HepG2 (cell line): ENCODE results near the gene NUDT8. TPM values are rescaled to one million over a fixed set of nuclear protein-coding genes. Genes with fewer than 3 reads are reported as not detected.

Experiments used
- KAT8 ChIP-seq: IDR thresholded peaks from 2 replicates; pipeline ENCODE4 v1.6.1; 2016; ENCODE audit warnings: missing genetic modification reagents, missing compliant biosample characterization
- MXI1 ChIP-seq: IDR thresholded peaks from 3 replicates; pipeline ENCODE4 v1.6.1; 2012; ENCODE audit warnings: low read depth, low read length, inconsistent platforms, borderline replicate concordance
- NAIF1 ChIP-seq: sonication (generic); formaldehyde crosslinking; IDR thresholded peaks from 2 replicates; pipeline ENCODE4 v1.5.0; 2020; ENCODE audit warnings: mild to moderate bottlenecking, missing genetic modification reagents, borderline replicate concordance
- NFE2L1 ChIP-seq: sonication (generic); formaldehyde crosslinking; IDR thresholded peaks from 2 replicates; pipeline ENCODE4 v1.4.0; 2020; ENCODE audit warnings: missing genetic modification reagents, mild to moderate bottlenecking, borderline replicate concordance
- TAF1 ChIP-seq: sonication (generic); formaldehyde crosslinking; IDR thresholded peaks from 2 replicates; pipeline ENCODE4 v1.4.0; 2020; ENCODE audit warnings: missing genetic modification reagents
- TOE1 ChIP-seq: sonication (generic); formaldehyde crosslinking; IDR thresholded peaks from 2 replicates; pipeline ENCODE4 v1.4.0; 2020; ENCODE audit warnings: mild to moderate bottlenecking, missing genetic modification reagents
- ZBTB7A ChIP-seq: sonication (generic); formaldehyde crosslinking; IDR thresholded peaks from 2 replicates; pipeline ENCODE4 v1.8.0; 2022; ENCODE audit warnings: mild to moderate bottlenecking, missing genetic modification reagents
- ZFP82 ChIP-seq: sonication (generic); formaldehyde crosslinking; IDR thresholded peaks from 2 replicates; pipeline ENCODE4 v1.5.1; 2020; ENCODE audit warnings: mild to moderate bottlenecking, missing genetic modification reagents, borderline replicate concordance
- ZNF367 ChIP-seq: sonication (generic); formaldehyde crosslinking; IDR thresholded peaks from 2 replicates; pipeline ENCODE4 v1.4.0; 2020; ENCODE audit warnings: missing genetic modification reagents, borderline replicate concordance
- ZNF547 ChIP-seq: sonication (generic); formaldehyde crosslinking; IDR thresholded peaks from 2 replicates; pipeline ENCODE4 v1.5.1; 2020; ENCODE audit warnings: mild to moderate bottlenecking, missing genetic modification reagents
- ZNF563 ChIP-seq: sonication (generic); formaldehyde crosslinking; IDR thresholded peaks from 2 replicates; pipeline ENCODE4 v1.8.0; 2022; ENCODE audit warnings: mild to moderate bottlenecking, moderate library complexity, missing genetic modification reagents
- ZNF569 ChIP-seq: sonication (generic); formaldehyde crosslinking; IDR thresholded peaks from 2 replicates; pipeline ENCODE4 v1.5.0; 2020; ENCODE audit warnings: mild to moderate bottlenecking, missing genetic modification reagents, moderate library complexity, borderline replicate concordance
- ZNF609 ChIP-seq: sonication (generic); formaldehyde crosslinking; IDR thresholded peaks from 2 replicates; pipeline ENCODE4 v1.4.0; 2020; ENCODE audit warnings: mild to moderate bottlenecking, missing genetic modification reagents, borderline replicate concordance
- ZNF674 ChIP-seq: sonication (generic); formaldehyde crosslinking; IDR thresholded peaks from 2 replicates; pipeline ENCODE4 v1.5.0; 2020; ENCODE audit warnings: low read depth, mild to moderate bottlenecking, missing genetic modification reagents
- ZNF782 ChIP-seq: sonication (generic); formaldehyde crosslinking; IDR thresholded peaks from 2 replicates; pipeline ENCODE4 v1.4.0; 2020; ENCODE audit warnings: missing genetic modification reagents, mild to moderate bottlenecking, borderline replicate concordance
- ZNF816 ChIP-seq: sonication (generic); formaldehyde crosslinking; IDR thresholded peaks from 2 replicates; pipeline ENCODE4 v1.8.0; 2022; ENCODE audit warnings: missing genetic modification reagents, mild to moderate bottlenecking, borderline replicate concordance
- polyA plus RNA-seq, 8 experiments: library from polyadenylated mRNA; depleted of rRNA in 3 of 8; stranded (reverse) in 7 of 8; unstranded in 1 of 8; fragments of >200 nt; fragmentation: Illumina TruSeq in 4 of 8; extraction: Trizol in 4 of 8; gene quantifications; 2 replicates each; pipeline versions ENCODE4 v1.2.1 to v1.2.3, GENCODE V29; 2011 to 2016; ENCODE audit warnings: low read depth in 4 of 8, missing spikeins in 1 of 8, mixed read lengths in 1 of 8; ENCODE audit not compliant: insufficient read depth in 1 of 8
- total RNA-seq, 5 experiments: library from RNA; depleted of rRNA; stranded (reverse); fragments of >200 nt; fragmentation: Illumina TruSeq; extraction: Trizol; gene quantifications; 2 replicates each; pipeline ENCODE4 v1.2.3, GENCODE V29; 2016; ENCODE audit warnings: low read depth in 1 of 5
- TF ChIP-seq, protein P1 (sequence below): sonication (generic); formaldehyde crosslinking; IDR thresholded peaks from 2 replicates; pipeline ENCODE4 v1.4.0; 2020; ENCODE audit warnings: missing genetic modification reagents
- TF ChIP-seq, protein P2 (sequence below): sonication (generic); formaldehyde crosslinking; IDR thresholded peaks from 2 replicates; pipeline ENCODE4 v1.5.0; 2020; ENCODE audit warnings: mild to moderate bottlenecking, missing genetic modification reagents
- TF ChIP-seq, protein P3 (sequence below): sonication (generic); formaldehyde crosslinking; IDR thresholded peaks from 2 replicates; pipeline ENCODE4 v1.5.0; 2020; ENCODE audit warnings: mild to moderate bottlenecking, missing genetic modification reagents, borderline replicate concordance

NUDT8 gene
- total and polyA plus RNA-seq, 2 of the 13 experiments (the other 11 are each of a cell fraction or from before 2014, with no cell fraction given): 6.7 to 25.8 TPM

DNA sequence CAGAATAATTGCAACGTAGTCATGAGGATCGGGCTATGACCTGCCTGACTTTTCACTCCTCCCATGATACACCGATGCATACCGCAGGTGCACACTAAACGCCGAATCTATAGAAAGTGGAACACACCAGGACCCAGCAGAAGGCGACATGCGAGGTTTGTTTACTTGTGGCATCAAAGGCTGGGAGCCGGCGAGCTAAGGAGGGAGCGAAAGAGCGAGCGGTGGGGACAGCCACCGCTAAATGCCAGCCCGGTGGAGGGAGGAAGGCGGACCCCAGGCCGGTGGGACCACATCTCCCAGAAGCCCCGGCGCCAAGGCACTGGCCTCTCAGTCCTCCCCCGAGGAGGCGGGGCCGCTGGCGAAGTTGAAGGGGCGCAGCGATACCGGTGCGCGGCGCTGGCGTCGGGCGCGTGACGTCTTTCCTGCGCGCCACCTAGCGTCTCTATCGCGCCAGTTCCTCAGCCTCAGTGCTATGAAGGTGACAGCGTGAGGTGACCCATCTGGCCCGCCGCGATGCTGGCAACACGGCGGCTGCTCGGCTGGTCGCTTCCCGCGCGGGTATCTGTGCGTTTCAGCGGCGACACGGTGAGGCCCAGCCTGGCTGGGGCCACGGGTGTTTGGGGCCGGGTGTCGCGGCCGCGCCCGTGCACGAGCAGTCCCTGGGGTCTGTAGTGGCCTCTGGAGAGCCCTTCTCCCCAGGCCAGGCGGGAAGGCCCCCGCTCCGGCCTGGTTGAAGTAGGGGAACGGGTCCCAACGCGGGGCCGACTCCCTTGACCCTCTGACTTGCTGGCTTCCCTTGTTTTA lies 23.0 kb downstream of the NUDT8 start, which contains the start of gene NDUFV1 (continued):
- TF ChIP-seq NFE2L1 (CRISPR knock-in tag) (no peak), ZBTB7A (0 out of 2 replicates have a peak, but pooled peaks have one; percentile 49), KAT8 (CRISPR knock-in tag) (peak; percentile 98), ZNF609 (CRISPR knock-in tag) (peak; percentile 65; the same call in 1 of the 2 replicates), ZNF563 (no peak), ZNF547 (peak; percentile 84; the same call in 1 of the 2 replicates), TAF1 (CRISPR knock-in tag) (peak; percentile 76; the same call in 1 of the 2 replicates), ZNF367 (no peak), ZNF569 (CRISPR knock-in tag) (no peak), ZNF674 (CRISPR knock-in tag) (0 out of 2 replicates have a peak, but pooled peaks have one; percentile 33), ZFP82 (no peak), NAIF1 (CRISPR knock-in tag) (no peak), ZNF782 (peak; percentile 68; the same call in 1 of the 2 replicates), ZNF816 (CRISPR knock-in tag) (no peak), TOE1 (no peak), MXI1 (peak; percentile 92; the same call in 1 of the 3 replicates)
- TF ChIP-seq, protein P1, sequence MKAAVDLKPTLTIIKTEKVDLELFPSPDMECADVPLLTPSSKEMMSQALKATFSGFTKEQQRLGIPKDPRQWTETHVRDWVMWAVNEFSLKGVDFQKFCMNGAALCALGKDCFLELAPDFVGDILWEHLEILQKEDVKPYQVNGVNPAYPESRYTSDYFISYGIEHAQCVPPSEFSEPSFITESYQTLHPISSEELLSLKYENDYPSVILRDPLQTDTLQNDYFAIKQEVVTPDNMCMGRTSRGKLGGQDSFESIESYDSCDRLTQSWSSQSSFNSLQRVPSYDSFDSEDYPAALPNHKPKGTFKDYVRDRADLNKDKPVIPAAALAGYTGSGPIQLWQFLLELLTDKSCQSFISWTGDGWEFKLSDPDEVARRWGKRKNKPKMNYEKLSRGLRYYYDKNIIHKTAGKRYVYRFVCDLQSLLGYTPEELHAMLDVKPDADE (CRISPR knock-in tag): no peak
- TF ChIP-seq, protein P2, sequence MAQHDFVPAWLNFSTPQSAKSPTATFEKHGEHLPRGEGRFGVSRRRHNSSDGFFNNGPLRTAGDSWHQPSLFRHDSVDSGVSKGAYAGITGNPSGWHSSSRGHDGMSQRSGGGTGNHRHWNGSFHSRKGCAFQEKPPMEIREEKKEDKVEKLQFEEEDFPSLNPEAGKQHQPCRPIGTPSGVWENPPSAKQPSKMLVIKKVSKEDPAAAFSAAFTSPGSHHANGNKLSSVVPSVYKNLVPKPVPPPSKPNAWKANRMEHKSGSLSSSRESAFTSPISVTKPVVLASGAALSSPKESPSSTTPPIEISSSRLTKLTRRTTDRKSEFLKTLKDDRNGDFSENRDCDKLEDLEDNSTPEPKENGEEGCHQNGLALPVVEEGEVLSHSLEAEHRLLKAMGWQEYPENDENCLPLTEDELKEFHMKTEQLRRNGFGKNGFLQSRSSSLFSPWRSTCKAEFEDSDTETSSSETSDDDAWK (CRISPR knock-in tag): no peak
- TF ChIP-seq, protein P3, sequence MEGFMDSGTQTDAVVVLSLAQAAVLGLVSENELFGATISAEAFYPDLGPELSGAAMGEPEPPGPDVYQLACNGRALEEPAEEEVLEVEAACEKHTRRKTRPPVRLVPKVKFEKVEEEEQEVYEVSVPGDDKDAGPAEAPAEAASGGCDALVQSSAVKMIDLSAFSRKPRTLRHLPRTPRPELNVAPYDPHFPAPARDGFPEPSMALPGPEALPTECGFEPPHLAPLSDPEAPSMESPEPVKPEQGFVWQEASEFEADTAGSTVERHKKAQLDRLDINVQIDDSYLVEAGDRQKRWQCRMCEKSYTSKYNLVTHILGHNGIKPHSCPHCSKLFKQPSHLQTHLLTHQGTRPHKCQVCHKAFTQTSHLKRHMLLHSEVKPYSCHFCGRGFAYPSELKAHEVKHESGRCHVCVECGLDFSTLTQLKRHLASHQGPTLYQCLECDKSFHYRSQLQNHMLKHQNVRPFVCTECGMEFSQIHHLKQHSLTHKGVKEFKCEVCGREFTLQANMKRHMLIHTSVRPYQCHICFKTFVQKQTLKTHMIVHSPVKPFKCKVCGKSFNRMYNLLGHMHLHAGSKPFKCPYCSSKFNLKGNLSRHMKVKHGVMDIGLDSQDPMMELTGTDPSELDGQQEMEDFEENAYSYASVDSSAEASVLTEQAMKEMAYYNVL: peak; percentile 47; the same call in 1 of the 2 replicates
